Epithelial cell of esophagus (primary cell): Measurements from ENCODE around the gene ZNF784.
A peak's percentile ranks its signal among the peaks of the same experiment; 100 is the strongest.
"Not testable (repeated sequence)": the region's sequence is repeated elsewhere in the genome, so short reads cannot be mapped to it uniquely, and the experiment has no call there.

Source experiments
- DNase-seq: peaks from one replicate; pipeline ENCODE4 v3.0.0; 2010; ENCODE audit warnings: low read depth
- H3K4me3 ChIP-seq: 2 replicates; pipeline ENCODE4 v1.5.1; 2011; ENCODE audit warnings: mild to moderate bottlenecking, low read length, control low read depth
- TF ChIP-seq, protein P1 (sequence below): IDR thresholded peaks from 2 replicates; pipeline ENCODE4 v1.5.1; 2011; ENCODE audit warnings: low read depth, mild to moderate bottlenecking, low read length, control low read depth, inconsistent platforms; ENCODE audit not compliant: insufficient read depth; ENCODE audit errors: missing control alignments

Gene ZNF784

GRCh38 chr19:55584871-55585270 lies 39.5 kb downstream of the ZNF784 start:
- no peak overlapping the region for H3K4me3 ChIP-seq
- TF ChIP-seq, protein P1, sequence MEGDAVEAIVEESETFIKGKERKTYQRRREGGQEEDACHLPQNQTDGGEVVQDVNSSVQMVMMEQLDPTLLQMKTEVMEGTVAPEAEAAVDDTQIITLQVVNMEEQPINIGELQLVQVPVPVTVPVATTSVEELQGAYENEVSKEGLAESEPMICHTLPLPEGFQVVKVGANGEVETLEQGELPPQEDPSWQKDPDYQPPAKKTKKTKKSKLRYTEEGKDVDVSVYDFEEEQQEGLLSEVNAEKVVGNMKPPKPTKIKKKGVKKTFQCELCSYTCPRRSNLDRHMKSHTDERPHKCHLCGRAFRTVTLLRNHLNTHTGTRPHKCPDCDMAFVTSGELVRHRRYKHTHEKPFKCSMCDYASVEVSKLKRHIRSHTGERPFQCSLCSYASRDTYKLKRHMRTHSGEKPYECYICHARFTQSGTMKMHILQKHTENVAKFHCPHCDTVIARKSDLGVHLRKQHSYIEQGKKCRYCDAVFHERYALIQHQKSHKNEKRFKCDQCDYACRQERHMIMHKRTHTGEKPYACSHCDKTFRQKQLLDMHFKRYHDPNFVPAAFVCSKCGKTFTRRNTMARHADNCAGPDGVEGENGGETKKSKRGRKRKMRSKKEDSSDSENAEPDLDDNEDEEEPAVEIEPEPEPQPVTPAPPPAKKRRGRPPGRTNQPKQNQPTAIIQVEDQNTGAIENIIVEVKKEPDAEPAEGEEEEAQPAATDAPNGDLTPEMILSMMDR: no peak
- DNase-seq: no peak

- not testable (repeated sequence) for H3K4me3 ChIP-seq, DNase-seq
These were observed 40.5 kb downstream of the ZNF784 start for GRCh38 chr19:55583897-55584296.

GRCh38 chr19:55582284-55582683 lies 42.1 kb downstream of the ZNF784 start:
- H3K4me3 ChIP-seq, DNase-seq: not testable (repeated sequence)

- no peak overlapping the region for H3K4me3 ChIP-seq
- no peak for DNase-seq
- TF ChIP-seq, protein P1: no peak
These were observed 42.5 kb downstream of the ZNF784 start for GRCh38 chr19:55581823-55582223.

- TF ChIP-seq, protein P1: no peak
- H3K4me3 ChIP-seq: peak overlapping the region; percentile 90
- DNase-seq: peak; percentile 21
These were observed 43.1 kb downstream of the ZNF784 start for GRCh38 chr19:55581145-55581822.

DNA sequence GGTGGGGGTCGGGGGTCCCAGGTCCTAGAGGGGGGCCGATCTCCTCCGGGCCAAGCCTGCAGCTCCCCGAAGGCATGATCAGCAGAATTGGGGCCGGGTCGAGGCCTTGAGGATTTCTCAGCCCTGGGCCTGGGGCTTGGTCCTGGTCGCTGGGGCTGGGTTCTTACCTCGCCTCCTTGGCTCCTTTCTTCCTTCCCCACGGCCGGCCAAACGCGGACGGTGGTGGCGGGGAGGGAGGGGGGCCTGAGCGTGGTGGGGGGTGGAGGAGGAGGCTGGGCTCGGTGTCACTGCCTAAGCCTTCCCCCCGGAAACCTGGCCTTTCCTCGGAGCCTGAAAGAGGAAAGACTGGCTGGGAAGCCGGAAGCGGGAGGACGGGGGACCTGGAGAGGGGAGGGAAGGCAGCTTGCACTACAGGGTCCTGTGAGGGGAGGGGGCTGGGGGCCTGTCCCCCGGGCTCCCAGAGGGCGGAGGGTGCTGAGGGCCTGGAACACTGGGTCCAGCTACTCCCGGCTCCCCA lies 43.7 kb downstream of the ZNF784 start, which contains the start of gene ZNF579:
Gene ZNF579, minus strand, starts transcription at position 221 of the 517 bp plus-strand sequence. CDS start 1,209 bp downstream, outside the sequence.
- DNase-seq: peak; percentile 88
- TF ChIP-seq, protein P1: no peak
- peak within 1 kb of the TSS; percentile 90 for H3K4me3 ChIP-seq

GRCh38 chr19:55579766-55580621 lies 44.4 kb downstream of the ZNF784 start:
- TF ChIP-seq, protein P1: no peak
- peak; percentile 22 for DNase-seq
- peak overlapping the region; percentile 90 for H3K4me3 ChIP-seq
